ENCODE results near the gene KPNA6. TPM values are rescaled to one million over a fixed set of nuclear protein-coding genes. Genes with fewer than 3 reads are reported as not detected.

Gene KPNA6
- total and polyA plus RNA-seq, 9 of the 15 experiments (the other 6 are each of a cell fraction or from before 2014, with no cell fraction given) = 20.1 to 54.6 (median 32.2) TPM

DNA sequence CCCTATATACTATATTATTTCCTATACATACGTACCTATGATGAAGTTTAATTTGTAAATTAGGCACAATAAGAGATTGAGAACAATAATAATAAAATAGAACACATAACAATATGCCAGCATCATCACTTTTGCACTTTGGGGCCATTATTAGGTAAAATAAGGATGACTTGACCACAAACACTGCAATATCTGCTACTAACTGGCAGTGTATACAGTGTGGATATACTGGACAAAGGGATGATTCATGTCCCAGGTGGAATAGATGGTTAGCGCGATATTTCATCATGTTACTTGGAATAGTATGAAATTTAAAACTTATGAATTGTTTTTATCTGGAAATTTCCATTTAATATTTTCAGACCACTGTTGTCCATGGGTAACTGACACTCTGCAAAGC is 36.2 kb downstream of the KPNA6 start (continued):
- TF ChIP-seq SP2 (IDR thresholded peaks at IDR 0.05; ENCODE audit: extremely low read depth, low read depth, low read length, poor library complexity, severe bottlenecking) (no peak), NCOR1 (IDR thresholded peaks at IDR 0.05) (0 out of 2 replicates have a peak, but pooled peaks have one; percentile 21), MAFF (IDR thresholded peaks at IDR 0.05; ENCODE audit: low read length) (peak; percentile 9; the same call in 1 of the 2 replicates), CEBPG (CRISPR knock-in tag; IDR thresholded peaks at IDR 0.05) (no peak), CEBPG (tag; conservative IDR thresholded peaks at IDR 0.05 in 1 of 2, IDR thresholded peaks at IDR 0.05 in 1 of 2) (peak in 1 of 2 experiments; percentile 86; a peak in 2 of 4 replicates), ESRRB (CRISPR knock-in tag; IDR thresholded peaks at IDR 0.05; ENCODE audit: borderline replicate concordance) (no peak), FOSL1 (tag; conservative IDR thresholded peaks at IDR 0.05) (peak; percentile 63), SIN3B (IDR thresholded peaks at IDR 0.05; ENCODE audit: low read depth) (no peak), BRD9 (IDR thresholded peaks at IDR 0.05; ENCODE audit: low read depth, partially characterized antibody) (no peak), ZNF239 (CRISPR knock-in tag; IDR thresholded peaks at IDR 0.05) (no peak), FOXK1 (CRISPR knock-in tag; IDR thresholded peaks at IDR 0.05; ENCODE audit: borderline replicate concordance) (no peak), MEIS2 (IDR thresholded peaks at IDR 0.05; ENCODE audit: partially characterized antibody) (peak; percentile 43), SAFB2 (IDR thresholded peaks at IDR 0.05; ENCODE audit: borderline replicate concordance, low read depth, low read length, severe bottlenecking) (no peak), ZEB2 (IDR thresholded peaks at IDR 0.05) (0 out of 2 replicates have a peak, but pooled peaks have one; percentile 22), BMI1 (IDR thresholded peaks at IDR 0.05; ENCODE audit: low read length) (no peak), C11orf30 (IDR thresholded peaks at IDR 0.05; ENCODE audit: low read depth) (peak; percentile 62; the same call in 1 of the 2 replicates), SMARCA4 (IDR thresholded peaks at IDR 0.05) (no peak), MAFK (IDR thresholded peaks at IDR 0.05; ENCODE audit: low read length) (peak; percentile 42; the same call in 1 of the 2 replicates), EP400 (IDR thresholded peaks at IDR 0.05) (no peak), JUND (IDR thresholded peaks at IDR 0.05; ENCODE audit: borderline replicate concordance, low read depth, low read length) (peak; percentile 8; the same call in 1 of the 2 replicates), JUND (tag; IDR thresholded peaks at IDR 0.05; ENCODE audit: borderline replicate concordance, low read depth, low read length) (peak; percentile 23; the same call in 1 of the 3 replicates), HDAC3 (IDR thresholded peaks at IDR 0.05; ENCODE audit: borderline replicate concordance, partially characterized antibody) (peak; percentile 39), GABPB1 (CRISPR knock-in tag; IDR thresholded peaks at IDR 0.05) (no peak), EP300 (IDR thresholded peaks at IDR 0.05; ENCODE audit: low read length) (peak; percentile 11; the same call in 1 of the 2 replicates)
- TF ChIP-seq, protein P1, sequence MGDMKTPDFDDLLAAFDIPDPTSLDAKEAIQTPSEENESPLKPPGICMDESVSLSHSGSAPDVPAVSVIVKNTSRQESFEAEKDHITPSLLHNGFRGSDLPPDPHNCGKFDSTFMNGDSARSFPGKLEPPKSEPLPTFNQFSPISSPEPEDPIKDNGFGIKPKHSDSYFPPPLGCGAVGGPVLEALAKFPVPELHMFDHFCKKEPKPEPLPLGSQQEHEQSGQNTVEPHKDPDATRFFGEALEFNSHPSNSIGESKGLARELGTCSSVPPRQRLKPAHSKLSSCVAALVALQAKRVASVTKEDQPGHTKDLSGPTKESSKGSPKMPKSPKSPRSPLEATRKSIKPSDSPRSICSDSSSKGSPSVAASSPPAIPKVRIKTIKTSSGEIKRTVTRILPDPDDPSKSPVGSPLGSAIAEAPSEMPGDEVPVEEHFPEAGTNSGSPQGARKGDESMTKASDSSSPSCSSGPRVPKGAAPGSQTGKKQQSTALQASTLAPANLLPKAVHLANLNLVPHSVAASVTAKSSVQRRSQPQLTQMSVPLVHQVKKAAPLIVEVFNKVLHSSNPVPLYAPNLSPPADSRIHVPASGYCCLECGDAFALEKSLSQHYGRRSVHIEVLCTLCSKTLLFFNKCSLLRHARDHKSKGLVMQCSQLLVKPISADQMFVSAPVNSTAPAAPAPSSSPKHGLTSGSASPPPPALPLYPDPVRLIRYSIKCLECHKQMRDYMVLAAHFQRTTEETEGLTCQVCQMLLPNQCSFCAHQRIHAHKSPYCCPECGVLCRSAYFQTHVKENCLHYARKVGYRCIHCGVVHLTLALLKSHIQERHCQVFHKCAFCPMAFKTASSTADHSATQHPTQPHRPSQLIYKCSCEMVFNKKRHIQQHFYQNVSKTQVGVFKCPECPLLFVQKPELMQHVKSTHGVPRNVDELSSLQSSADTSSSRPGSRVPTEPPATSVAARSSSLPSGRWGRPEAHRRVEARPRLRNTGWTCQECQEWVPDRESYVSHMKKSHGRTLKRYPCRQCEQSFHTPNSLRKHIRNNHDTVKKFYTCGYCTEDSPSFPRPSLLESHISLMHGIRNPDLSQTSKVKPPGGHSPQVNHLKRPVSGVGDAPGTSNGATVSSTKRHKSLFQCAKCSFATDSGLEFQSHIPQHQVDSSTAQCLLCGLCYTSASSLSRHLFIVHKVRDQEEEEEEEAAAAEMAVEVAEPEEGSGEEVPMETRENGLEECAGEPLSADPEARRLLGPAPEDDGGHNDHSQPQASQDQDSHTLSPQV (IDR thresholded peaks at IDR 0.05) = 0 out of 2 replicates have a peak, but pooled peaks have one; percentile 21
- TF ChIP-seq, protein P2, sequence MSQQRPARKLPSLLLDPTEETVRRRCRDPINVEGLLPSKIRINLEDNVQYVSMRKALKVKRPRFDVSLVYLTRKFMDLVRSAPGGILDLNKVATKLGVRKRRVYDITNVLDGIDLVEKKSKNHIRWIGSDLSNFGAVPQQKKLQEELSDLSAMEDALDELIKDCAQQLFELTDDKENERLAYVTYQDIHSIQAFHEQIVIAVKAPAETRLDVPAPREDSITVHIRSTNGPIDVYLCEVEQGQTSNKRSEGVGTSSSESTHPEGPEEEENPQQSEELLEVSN (IDR thresholded peaks at IDR 0.05; ENCODE audit: borderline replicate concordance in 1 of 2, extremely low read depth in 1 of 2, insufficient read depth in 1 of 2, insufficient read length in 1 of 2, low read depth in 1 of 2, low read length in 1 of 2, poor library complexity in 1 of 2, severe bottlenecking in 1 of 2) = no peak
